Esophagus muscularis mucosa (tissue), 4 donors: ENCODE data around the gene MSH2. TPM values are rescaled to one million over a fixed set of nuclear protein-coding genes. Genes with fewer than 3 reads are reported as not detected.

Experiments used
- DNase-seq: peaks from one replicate; pipeline ENCODE4 v3.0.0-alpha.2; 2017; ENCODE audit errors: extremely low spot score
- H3K27ac ChIP-seq, 4 donors: fragments of 200-600 bp; sonication (generic); replicated peaks in 1 of 4; 1 replicate in 3 of 4; 2 replicates in 1 of 4; pipeline ENCODE4 v1.5.1; 2016 to 2019; ENCODE audit warnings: mild to moderate bottlenecking in 1 of 4
- H3K27me3 ChIP-seq, 4 donors: fragments of 200-600 bp; sonication (generic); one replicate each; pipeline versions ENCODE4 v1.5.1 to v1.6.0; 2016 to 2019
- H3K36me3 ChIP-seq, 4 donors: fragments of 200-600 bp; sonication (generic); one replicate each; pipeline ENCODE4 v1.5.1; 2016 to 2019
- H3K4me1 ChIP-seq, 4 donors: fragments of 200-600 bp; sonication (generic); one replicate each; pipeline ENCODE4 v1.5.1; 2016 to 2019
- H3K4me3 ChIP-seq, 4 donors: fragments of 200-600 bp; sonication (generic); 1 replicate in 2 of 4; 2 replicates in 2 of 4; pipeline ENCODE4 v1.5.1; 2016 to 2019; ENCODE audit warnings: mild to moderate bottlenecking in 4 of 4, moderate library complexity in 1 of 4
- H3K9me3 ChIP-seq, 4 donors: fragments of 200-600 bp; sonication (generic); 1 replicate in 3 of 4; 2 replicates in 1 of 4; pipeline ENCODE4 v1.5.1; 2016 to 2019
- CTCF ChIP-seq, 3 experiments: fragments of 200-600 bp in 2 of 3; fragments of 450-650 bp in 1 of 3; sonication (generic) in 2 of 3; IDR thresholded peaks; one replicate each; pipeline ENCODE4 v1.5.1; 2017 to 2019; ENCODE audit warnings: antibody characterized with exemption in 3 of 3, mild to moderate bottlenecking in 2 of 3, moderate library complexity in 1 of 3
- EP300 ChIP-seq: sonication (generic); formaldehyde crosslinking; IDR thresholded peaks from one replicate; pipeline ENCODE4 v1.6.1; 2017; ENCODE audit warnings: antibody characterized with exemption
- POLR2A ChIP-seq: fragments of 450-650 bp; IDR thresholded peaks from one replicate; pipeline ENCODE4 v1.6.1; 2017; ENCODE audit warnings: antibody characterized with exemption, moderate library complexity, mild to moderate bottlenecking, low read depth
- POLR2AphosphoS5 ChIP-seq, 2 donors: sonication (generic); formaldehyde crosslinking; IDR thresholded peaks; one replicate each; pipeline ENCODE4 v1.6.1; 2017; ENCODE audit warnings: antibody characterized with exemption in 2 of 2
- WGBS: methylation state at CpG from one replicate; pipeline ENCODE4 v1.1.5; 2018; 5-methylcytosine and 5-hydroxymethylcytosine counted together
- intact Hi-C: fragments of 100-400 bp; cut with DNase I; formaldehyde crosslinking; loops from one replicate; pipeline ENCODE4 v1.15.1; 2023
- total RNA-seq, 4 donors: library from RNA; depleted of rRNA; stranded (reverse); fragments of >200 nt; gene quantifications; one replicate each; pipeline versions ENCODE4 v1.1.0 to v1.2.1, GENCODE V29; 2016

Gene MSH2
- total RNA-seq, 4 donors from 2014 or later: 5.6 to 9.9 (median 7.6) TPM

- no peak for DNase-seq
- peaks cover 0 to 11% (median 0%) of the 10 kb centered on the region in 4 donors for H3K9me3 ChIP-seq
- H3K4me3 ChIP-seq: no peak overlapping the region
- no peaks in the 10 kb centered on the region for H3K4me1 ChIP-seq
- 85% methylated on average over 6 of the region's 6 CpGs for WGBS
- no peak overlapping the region for H3K27ac ChIP-seq
- no peaks in the 10 kb centered on the region for H3K27me3 ChIP-seq
- TF ChIP-seq POLR2A: no peak
- no peak for TF ChIP-seq EP300
- no peak for TF ChIP-seq CTCF (IDR thresholded peaks at IDR 0.05)
- TF ChIP-seq POLR2AphosphoS5 (IDR thresholded peaks at IDR 0.05): no peak
- intact Hi-C loops: no loop called here
- no peaks in the 10 kb centered on the region for H3K36me3 ChIP-seq
Measured at GRCh38 chr2:47509821-47510385, 106.9 kb downstream of the MSH2 start.

GRCh38 chr2:47510745-47511144, 107.8 kb downstream of the MSH2 start:
- Histone ChIP-seq H3K27me3 (no peaks in the 10 kb centered on the region), H3K9me3 (peaks cover 0 to 2% (median 0%) of the 10 kb centered on the region in 4 donors), H3K4me3 (no peak overlapping the region), H3K36me3 (no peaks in the 10 kb centered on the region), H3K27ac (no peak overlapping the region), H3K4me1 (no peaks in the 10 kb centered on the region)
- DNase-seq: no peak
- intact Hi-C loops: no loop called here
- 90% methylated on average over 4 of the region's 4 CpGs for WGBS
- TF ChIP-seq POLR2AphosphoS5 (IDR thresholded peaks at IDR 0.05): no peak
- no peak for TF ChIP-seq CTCF (IDR thresholded peaks at IDR 0.05)
- no peak for TF ChIP-seq EP300
- no peak for TF ChIP-seq POLR2A

GRCh38 chr2:47512581-47513083, 109.7 kb downstream of the MSH2 start:
- no peak overlapping the region for H3K27ac ChIP-seq
- H3K9me3 ChIP-seq: no peaks in the 10 kb centered on the region
- TF ChIP-seq POLR2A (no peak), CTCF (IDR thresholded peaks at IDR 0.05) (no peak), EP300 (no peak), POLR2AphosphoS5 (IDR thresholded peaks at IDR 0.05) (no peak)
- H3K4me1 ChIP-seq: no peaks in the 10 kb centered on the region
- no peaks in the 10 kb centered on the region for H3K27me3 ChIP-seq
- 100% methylated on average over 1 of the region's 1 CpG for WGBS
- H3K4me3 ChIP-seq: no peak overlapping the region
- H3K36me3 ChIP-seq: no peaks in the 10 kb centered on the region
- no peak for DNase-seq
- intact Hi-C loops: no loop called here

GRCh38 chr2:47513981-47514520, 111.1 kb downstream of the MSH2 start:
- no peak for DNase-seq
- no peaks in the 10 kb centered on the region for H3K4me1 ChIP-seq
- intact Hi-C loops: no loop called here
- TF ChIP-seq POLR2AphosphoS5 (IDR thresholded peaks at IDR 0.05) (no peak), EP300 (no peak), POLR2A (no peak), CTCF (IDR thresholded peaks at IDR 0.05) (no peak)
- no peaks in the 10 kb centered on the region for H3K36me3 ChIP-seq
- no peaks in the 10 kb centered on the region for H3K9me3 ChIP-seq
- no peaks in the 10 kb centered on the region for H3K27me3 ChIP-seq
- H3K4me3 ChIP-seq: no peak overlapping the region
- no peak overlapping the region for H3K27ac ChIP-seq
- whole genome bisulfite sequencing: 89% methylated on average over 7 of the region's 7 CpGs
